Spleen (tissue), 11 donors: ENCODE data around the gene CHD9NB. TPM values are rescaled to one million over a fixed set of nuclear protein-coding genes. Genes with fewer than 3 reads are reported as not detected.
"Not testable (repeated sequence)": the region's sequence is repeated elsewhere in the genome, so short reads cannot be mapped to it uniquely, and the experiment has no call there.

ENCODE experiments used
- DNase-seq: peaks from one replicate; pipeline ENCODE4 v3.0.0-alpha.2; 2020
- H3K27ac ChIP-seq, 8 donors: fragments of 200-600 bp; sonication (generic) in 7 of 8; 1 replicate in 4 of 8; 2 replicates in 4 of 8; pipeline versions ENCODE4 v1.5.0 to v1.8.0; 2016 to 2021; ENCODE audit warnings: inconsistent platforms in 4 of 8, mild to moderate bottlenecking in 4 of 8, moderate library complexity in 1 of 8
- H3K27me3 ChIP-seq, 7 donors: fragments of 200-600 bp; sonication (generic) in 6 of 7; replicated peaks in 1 of 7; 1 replicate in 4 of 7; 2 replicates in 3 of 7; pipeline versions ENCODE4 v1.5.0 to v1.8.0; 2016 to 2021; ENCODE audit warnings: inconsistent platforms in 3 of 7, mild to moderate bottlenecking in 1 of 7
- H3K36me3 ChIP-seq, 6 donors: fragments of 200-600 bp; sonication (generic) in 5 of 6; 1 replicate in 4 of 6; 2 replicates in 2 of 6; pipeline versions ENCODE4 v1.5.0 to v1.8.0; 2016 to 2021; ENCODE audit warnings: inconsistent platforms in 2 of 6
- H3K4me1 ChIP-seq, 6 donors: fragments of 200-600 bp; sonication (generic) in 5 of 6; 1 replicate in 3 of 6; 2 replicates in 3 of 6; pipeline versions ENCODE4 v1.5.0 to v1.8.0; 2016 to 2021; ENCODE audit warnings: inconsistent platforms in 3 of 6
- H3K4me3 ChIP-seq, 8 donors: fragments of 200-600 bp; sonication (generic) in 7 of 8; 1 replicate in 4 of 8; 2 replicates in 4 of 8; pipeline versions ENCODE4 v1.5.0 to v1.8.0; 2016 to 2021; ENCODE audit warnings: inconsistent platforms in 4 of 8, mild to moderate bottlenecking in 4 of 8, moderate library complexity in 2 of 8
- H3K9me3 ChIP-seq, 8 donors: fragments of 200-600 bp; sonication (generic) in 7 of 8; 1 replicate in 4 of 8; 2 replicates in 4 of 8; pipeline versions ENCODE4 v1.5.0 to v1.8.0; 2016 to 2021; ENCODE audit warnings: inconsistent platforms in 4 of 8
- POLR2A ChIP-seq, 3 donors: fragments of 450-650 bp; IDR thresholded peaks; one replicate each; pipeline ENCODE4 v1.5.1; 2017; ENCODE audit warnings: antibody characterized with exemption in 3 of 3, mild to moderate bottlenecking in 1 of 3
- POLR2AphosphoS5 ChIP-seq, 3 donors: sonication (generic); formaldehyde crosslinking; IDR thresholded peaks; one replicate each; pipeline ENCODE4 v1.5.1; 2017; ENCODE audit warnings: antibody characterized with exemption in 3 of 3
- WGBS, 5 donors: extraction: QIAGEN DNeasy Blood & Tissue Kit in 3 of 5; methylation state at CpG; one replicate each; pipeline versions ENCODE4 v1.1.5 to v1.1.7; 2013 to 2018; 5-methylcytosine and 5-hydroxymethylcytosine counted together
- intact Hi-C: fragments of 100-400 bp; cut with DNase I; formaldehyde crosslinking; loops from one replicate; pipeline ENCODE4 v1.15.0; 2023; ENCODE audit warnings: low total_unique reads
- polyA plus RNA-seq, 3 donors: library from polyadenylated mRNA; stranded (reverse); fragments of 200-250 nt; gene quantifications; one replicate each; pipeline ENCODE4 v1.2.1, GENCODE V29; 2013
- total RNA-seq, 7 donors: library from RNA; depleted of rRNA in 3 of 7; stranded (reverse); fragments of >200 nt in 3 of 7; fragmentation: NEBNext Ultra II Directional in 4 of 7; extraction: Animal tissue kit (Norgen Biotek cat#: 25700) in 4 of 7; gene quantifications; one replicate each; pipeline versions ENCODE4 v1.1.0 to v1.2.1, GENCODE V29; 2016 to 2021
- TF ChIP-seq, protein P1 (sequence below), 11 experiments: fragments of 200-600 bp in 7 of 11; fragments of 450-650 bp in 4 of 11; sonication (generic) in 4 of 11; IDR thresholded peaks in 8 of 11; conservative IDR thresholded peaks in 3 of 11; 1 replicate in 7 of 11; 2 replicates in 4 of 11; pipeline versions ENCODE4 v1.4.0 to v1.8.0; 2016 to 2021; ENCODE audit warnings: antibody characterized with exemption in 11 of 11, inconsistent platforms in 4 of 11, mild to moderate bottlenecking in 1 of 11
- donor health status: healthy with polysubstance abuse.
- donor health status: DM: no; HTN: no; CAD: no; lungs with moderate emphysema.
- donor health status: DM: no; HTN: no; CAD: no.
- donor health status: Bipolar disorder and iron deficiency.
- donor health status: healthy.
- donor health status: DM: no; HTN: no; CAD: no.
- donor health status: DM: yes; HTN: yes; CAD: no.

Gene CHD9NB
- total and polyA plus RNA-seq, 10 donors = 0.10 to 0.27 TPM; not detected in 8

GRCh38 chr16:53041320-53042051 is 11.2 kb downstream of the CHD9NB start:
- peaks cover 0 to 8% (median 0%) of the 10 kb centered on the region in 7 donors for H3K27me3 ChIP-seq
- no peak overlapping the region for H3K27ac ChIP-seq
- intact Hi-C loops = no loop called here
- peaks cover 0 to 12% (median 6%) of the 10 kb centered on the region in 6 donors for H3K4me1 ChIP-seq
- no peaks in the 10 kb centered on the region for H3K36me3 ChIP-seq
- H3K4me3 ChIP-seq = no peak overlapping the region
- TF ChIP-seq POLR2AphosphoS5 (IDR thresholded peaks at IDR 0.05) = no peak
- no peak for TF ChIP-seq POLR2A (IDR thresholded peaks at IDR 0.05)
- TF ChIP-seq, protein P1, sequence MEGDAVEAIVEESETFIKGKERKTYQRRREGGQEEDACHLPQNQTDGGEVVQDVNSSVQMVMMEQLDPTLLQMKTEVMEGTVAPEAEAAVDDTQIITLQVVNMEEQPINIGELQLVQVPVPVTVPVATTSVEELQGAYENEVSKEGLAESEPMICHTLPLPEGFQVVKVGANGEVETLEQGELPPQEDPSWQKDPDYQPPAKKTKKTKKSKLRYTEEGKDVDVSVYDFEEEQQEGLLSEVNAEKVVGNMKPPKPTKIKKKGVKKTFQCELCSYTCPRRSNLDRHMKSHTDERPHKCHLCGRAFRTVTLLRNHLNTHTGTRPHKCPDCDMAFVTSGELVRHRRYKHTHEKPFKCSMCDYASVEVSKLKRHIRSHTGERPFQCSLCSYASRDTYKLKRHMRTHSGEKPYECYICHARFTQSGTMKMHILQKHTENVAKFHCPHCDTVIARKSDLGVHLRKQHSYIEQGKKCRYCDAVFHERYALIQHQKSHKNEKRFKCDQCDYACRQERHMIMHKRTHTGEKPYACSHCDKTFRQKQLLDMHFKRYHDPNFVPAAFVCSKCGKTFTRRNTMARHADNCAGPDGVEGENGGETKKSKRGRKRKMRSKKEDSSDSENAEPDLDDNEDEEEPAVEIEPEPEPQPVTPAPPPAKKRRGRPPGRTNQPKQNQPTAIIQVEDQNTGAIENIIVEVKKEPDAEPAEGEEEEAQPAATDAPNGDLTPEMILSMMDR (IDR thresholded peaks at IDR 0.05 in 8 of 11, conservative IDR thresholded peaks at IDR 0.05 in 3 of 11) = no peak
- 38 to 49% (median 43%) methylated on average over 4 of the region's 4 CpGs for WGBS, 5 donors
- no peaks in the 10 kb centered on the region for H3K9me3 ChIP-seq
- DNase-seq = no peak

GRCh38 chr16:53040788-53041187 is 11.9 kb downstream of the CHD9NB start:
- DNase-seq = no peak
- intact Hi-C loops = no loop called here
- Histone ChIP-seq H3K4me1 (peaks cover 0 to 12% (median 6%) of the 10 kb centered on the region in 6 donors), H3K27ac (no peak overlapping the region), H3K36me3 (no peaks in the 10 kb centered on the region), H3K9me3 (no peaks in the 10 kb centered on the region), H3K4me3 (no peak overlapping the region), H3K27me3 (peaks cover 0 to 8% (median 0%) of the 10 kb centered on the region in 7 donors)
- TF ChIP-seq, protein P1 (IDR thresholded peaks at IDR 0.05 in 8 of 11, conservative IDR thresholded peaks at IDR 0.05 in 3 of 11) = no peak
- TF ChIP-seq POLR2AphosphoS5 (IDR thresholded peaks at IDR 0.05) (no peak), POLR2A (IDR thresholded peaks at IDR 0.05) (no peak)
- 84 to 100% (median 93%) methylated on average over 1 of the region's 1 CpG for WGBS, 5 donors

GRCh38 chr16:53036711-53037110 is 16.0 kb downstream of the CHD9NB start:
- WGBS, 5 donors = 86 to 90% (median 88%) methylated on average over 6 of the region's 6 CpGs
- H3K9me3 ChIP-seq, intact Hi-C loops: not testable (repeated sequence)

DNA sequence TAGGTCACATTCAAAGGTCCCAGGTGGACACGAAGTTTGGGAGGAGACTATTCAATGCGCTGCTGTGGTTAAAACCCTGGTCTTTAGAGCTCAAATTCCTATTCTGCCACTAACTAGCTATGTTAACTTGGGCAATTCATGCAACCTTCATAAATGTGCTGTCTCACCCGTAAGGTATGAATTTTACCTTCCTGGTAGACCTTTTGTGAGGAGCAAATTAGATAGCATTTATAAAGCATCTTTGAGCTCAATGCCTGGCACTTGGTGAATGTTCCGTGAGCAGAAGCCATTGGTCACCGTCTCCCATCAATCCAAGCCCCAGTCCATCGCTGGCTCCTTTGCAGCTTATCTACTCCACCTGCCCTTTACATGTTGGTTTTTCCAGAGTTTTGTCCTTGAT is 16.6 kb downstream of the CHD9NB start:
- WGBS, 5 donors = 84 to 95% (median 92%) methylated on average over 6 of the region's 6 CpGs
- no peak overlapping the region for H3K27ac ChIP-seq
- no peak for DNase-seq
- peaks cover 0 to 8% (median 0%) of the 10 kb centered on the region in 7 donors for H3K27me3 ChIP-seq
- no peak overlapping the region for H3K4me3 ChIP-seq
- no peaks in the 10 kb centered on the region for H3K4me1 ChIP-seq
- intact Hi-C loops = no loop called here
- H3K36me3 ChIP-seq = no peaks in the 10 kb centered on the region
- no peak for TF ChIP-seq POLR2AphosphoS5 (IDR thresholded peaks at IDR 0.05)
- TF ChIP-seq POLR2A (IDR thresholded peaks at IDR 0.05) = no peak
- TF ChIP-seq, protein P1 (IDR thresholded peaks at IDR 0.05 in 8 of 11, conservative IDR thresholded peaks at IDR 0.05 in 3 of 11) = no peak
- peaks cover 0 to 8% (median 0%) of the 10 kb centered on the region in 8 donors for H3K9me3 ChIP-seq

More at GRCh38 chr16:53036711-53037110, 16.0 kb downstream of the CHD9NB start:
- H3K36me3 ChIP-seq, H3K27ac ChIP-seq, H3K4me1 ChIP-seq, DNase-seq, H3K27me3 ChIP-seq, H3K4me3 ChIP-seq: not testable (repeated sequence)
